ENCODE data around the gene HIP1R. TPM values are rescaled to one million over a fixed set of nuclear protein-coding genes. Genes with fewer than 3 reads are reported as not detected.
A peak's percentile ranks its signal among the peaks of the same experiment; 100 is the strongest.
"Not testable (repeated sequence)": the region's sequence is repeated elsewhere in the genome, so short reads cannot be mapped to it uniquely, and the experiment has no call there.

HIP1R gene
- total and polyA plus RNA-seq, 11 donors, result 14.9 to 49.5 (median 19.6) TPM

DNA sequence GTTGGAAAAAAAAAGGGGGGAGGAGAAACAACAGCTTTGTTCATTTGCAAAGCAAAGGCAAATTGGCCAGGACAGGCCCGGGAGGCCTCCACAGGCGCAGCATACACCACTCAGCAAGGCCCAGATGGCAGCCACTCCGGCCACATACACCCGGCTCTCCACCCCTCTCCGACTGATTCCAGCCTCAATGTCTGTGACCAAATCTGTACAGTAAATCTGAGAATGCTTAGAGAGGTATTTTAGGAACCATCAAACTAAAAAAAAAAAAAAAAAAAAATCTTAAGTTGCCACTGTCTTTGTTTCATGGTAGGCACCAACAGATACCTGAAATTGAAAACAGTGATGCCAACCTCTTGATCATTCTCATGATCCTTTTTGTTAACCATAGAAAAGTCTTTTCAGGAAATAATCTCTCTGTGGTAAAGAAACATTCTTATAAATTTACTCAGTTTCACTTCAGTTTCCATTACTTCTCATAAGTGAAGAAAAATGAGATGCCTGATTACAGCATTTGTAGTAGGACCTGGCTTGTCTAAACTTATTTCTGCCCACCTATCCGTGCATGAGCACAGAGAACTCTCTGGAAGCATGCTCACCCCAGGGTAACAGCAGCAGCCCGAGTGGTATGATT is 40.4 kb downstream of the HIP1R start:
- WGBS, 4 donors, result 57 to 73% (median 61%) methylated on average over 7 of the region's 7 CpGs
- TF ChIP-seq POLR2A (IDR thresholded peaks at IDR 0.05), result no peak
- TF ChIP-seq, protein P1, sequence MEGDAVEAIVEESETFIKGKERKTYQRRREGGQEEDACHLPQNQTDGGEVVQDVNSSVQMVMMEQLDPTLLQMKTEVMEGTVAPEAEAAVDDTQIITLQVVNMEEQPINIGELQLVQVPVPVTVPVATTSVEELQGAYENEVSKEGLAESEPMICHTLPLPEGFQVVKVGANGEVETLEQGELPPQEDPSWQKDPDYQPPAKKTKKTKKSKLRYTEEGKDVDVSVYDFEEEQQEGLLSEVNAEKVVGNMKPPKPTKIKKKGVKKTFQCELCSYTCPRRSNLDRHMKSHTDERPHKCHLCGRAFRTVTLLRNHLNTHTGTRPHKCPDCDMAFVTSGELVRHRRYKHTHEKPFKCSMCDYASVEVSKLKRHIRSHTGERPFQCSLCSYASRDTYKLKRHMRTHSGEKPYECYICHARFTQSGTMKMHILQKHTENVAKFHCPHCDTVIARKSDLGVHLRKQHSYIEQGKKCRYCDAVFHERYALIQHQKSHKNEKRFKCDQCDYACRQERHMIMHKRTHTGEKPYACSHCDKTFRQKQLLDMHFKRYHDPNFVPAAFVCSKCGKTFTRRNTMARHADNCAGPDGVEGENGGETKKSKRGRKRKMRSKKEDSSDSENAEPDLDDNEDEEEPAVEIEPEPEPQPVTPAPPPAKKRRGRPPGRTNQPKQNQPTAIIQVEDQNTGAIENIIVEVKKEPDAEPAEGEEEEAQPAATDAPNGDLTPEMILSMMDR (IDR thresholded peaks at IDR 0.05), result no peak
- Histone ChIP-seq H3K4me1 (peaks cover 15 to 98% (median 79%) of the 10 kb centered on the region in 12 donors), H3K27me3 (no peaks in the 10 kb centered on the region), H3K4me3 (no peak overlapping the region), H3K9me3 (no peaks in the 10 kb centered on the region), H3K36me3 (peaks cover 0 to 10% (median under 1%) of the 10 kb centered on the region in 9 donors), H3K27ac (peak overlapping the region in 2 of 12 donors; percentile 7 to 27)
- intact Hi-C loops (cut with DNase I), result no loop called here
- DNase-seq (no peak), ATAC-seq (no peak)

DNA sequence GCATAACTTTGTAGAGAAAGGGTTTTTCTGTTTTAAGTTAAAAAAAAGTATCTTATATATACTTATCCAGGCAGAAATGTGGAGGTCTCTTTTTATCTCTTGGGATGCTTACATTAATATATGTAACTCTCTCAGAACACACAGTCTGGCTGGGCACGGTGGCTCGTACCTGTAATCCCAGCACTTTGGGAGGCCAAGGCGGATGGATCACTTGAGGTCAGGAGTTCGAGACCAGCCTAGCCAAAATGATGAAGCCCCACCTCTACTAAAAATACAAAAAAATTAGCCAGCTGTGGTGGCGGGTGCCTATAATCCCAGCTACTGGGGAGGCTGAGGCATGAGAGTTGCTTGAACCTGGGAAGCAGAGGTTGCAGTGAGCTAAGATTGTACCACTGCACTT is 41.0 kb downstream of the HIP1R start:
- H3K4me3 ChIP-seq; H3K36me3 ChIP-seq; H3K27me3 ChIP-seq; H3K9me3 ChIP-seq; ATAC-seq; DNase-seq; intact Hi-C loops (cut with DNase I): not testable (repeated sequence)
- Histone ChIP-seq H3K4me1 (peaks cover 17 to 98% (median 79%) of the 10 kb centered on the region in 12 donors), H3K27ac (peak overlapping the region in 4 of 12 donors; percentile 7 to 27 (median 10))
- 83 to 94% (median 86%) methylated on average over 5 of the region's 5 CpGs for WGBS, 4 donors

DNA sequence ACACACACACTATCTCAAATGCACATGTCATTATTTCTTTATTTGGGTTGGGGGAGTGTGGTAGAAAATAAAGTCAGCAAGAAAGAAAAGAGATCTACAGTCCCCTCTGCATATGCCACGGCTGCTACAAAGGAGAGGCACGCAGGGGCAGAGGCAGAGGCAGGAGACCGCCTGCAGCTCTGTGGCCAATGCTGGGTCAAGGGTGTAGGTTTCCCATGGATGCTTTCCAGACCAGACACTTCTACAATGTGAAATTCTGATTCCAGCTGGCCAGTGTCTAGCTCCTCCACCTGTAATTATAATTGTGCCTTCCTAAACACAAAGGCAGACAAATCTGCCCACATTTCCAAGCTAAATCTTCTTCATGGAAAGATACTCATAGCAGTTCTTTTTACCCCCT is 41.5 kb downstream of the HIP1R start:
- peaks cover 0 to 9% (median 0%) of the 10 kb centered on the region in 9 donors for H3K36me3 ChIP-seq
- 20 to 38% (median 34%) methylated on average over 3 of the region's 3 CpGs for WGBS, 4 donors

DNA sequence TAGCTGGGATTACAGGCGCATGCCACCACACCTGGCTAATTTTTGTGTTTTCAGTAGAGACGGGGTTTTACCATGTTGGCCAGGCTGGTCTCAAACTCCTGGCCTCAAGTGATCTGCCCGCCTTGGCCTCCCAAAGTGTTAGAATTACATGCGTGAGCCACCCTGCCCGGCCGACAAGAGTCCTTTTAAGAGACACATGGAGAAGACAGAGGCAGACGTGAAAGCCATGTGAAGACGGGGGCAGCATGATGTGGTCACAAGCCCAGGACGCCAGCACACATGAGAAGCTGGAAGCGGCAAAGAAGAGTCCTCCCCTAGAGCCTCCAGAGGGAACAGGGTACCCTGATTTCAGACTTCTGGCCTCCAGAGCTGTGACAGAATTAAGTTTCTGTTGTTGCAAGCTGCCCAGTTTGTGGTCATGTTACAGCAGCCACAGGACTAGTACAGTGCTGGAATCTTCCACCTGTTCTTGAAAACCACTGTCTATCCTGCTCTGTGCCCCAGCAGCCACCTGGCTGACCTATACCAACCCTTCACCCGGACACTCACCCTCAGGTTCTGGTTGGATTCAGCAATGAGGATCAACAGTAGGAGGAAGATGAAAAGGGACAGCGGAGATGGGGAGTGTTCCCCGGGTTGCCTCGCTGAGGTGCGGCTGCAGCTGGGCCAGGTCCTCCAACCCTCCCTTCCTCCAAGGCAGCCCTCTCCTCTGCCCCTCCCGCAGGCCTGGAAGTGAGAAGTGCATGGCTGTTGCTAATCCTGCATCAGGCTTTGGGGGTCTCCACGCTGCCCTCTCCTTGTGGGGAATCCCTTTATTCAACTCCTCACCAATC is 43.7 kb downstream of the HIP1R start:
- DNase-seq, result peak in 1 of 5 donors; percentile 19
- no peaks in the 10 kb centered on the region for H3K27me3 ChIP-seq
- TF ChIP-seq POLR2A (IDR thresholded peaks at IDR 0.05), result no peak
- TF ChIP-seq, protein P1 (IDR thresholded peaks at IDR 0.05), result no peak
- no peak overlapping the region for H3K4me3 ChIP-seq
- intact Hi-C loops (cut with DNase I), result no loop called here
- H3K4me1 ChIP-seq, result peaks cover 13 to 95% (median 67%) of the 10 kb centered on the region in 12 donors
- WGBS, 4 donors, result 79 to 88% (median 82%) methylated on average over 15 to 17 of the region's 17 CpGs
- no peaks in the 10 kb centered on the region for H3K9me3 ChIP-seq
- no peak overlapping the region for H3K27ac ChIP-seq
- peaks cover 0 to 9% (median 0%) of the 10 kb centered on the region in 9 donors for H3K36me3 ChIP-seq
- peak in 2 of 4 donors; percentile 11 to 15 for ATAC-seq

More for the DNA sequence above, 41.5 kb downstream of the HIP1R start:
- intact Hi-C loops (cut with DNase I), result no loop called here
- DNase-seq (peak in 1 of 5 donors; percentile 17), ATAC-seq (peak in 1 of 4 donors; percentile 20)
- H3K4me3 ChIP-seq, result no peak overlapping the region
- peaks cover 15 to 98% (median 77%) of the 10 kb centered on the region in 12 donors for H3K4me1 ChIP-seq
- H3K27ac ChIP-seq, result peak overlapping the region in 3 of 12 donors; percentile 8 to 22 (median 11)
- H3K9me3 ChIP-seq, result no peaks in the 10 kb centered on the region
- no peak for TF ChIP-seq POLR2A (IDR thresholded peaks at IDR 0.05)
- TF ChIP-seq, protein P1 (IDR thresholded peaks at IDR 0.05), result no peak
- no peaks in the 10 kb centered on the region for H3K27me3 ChIP-seq

Data from heart left ventricle (tissue), 16 donors.